Common myeloid progenitor, CD34-positive (primary cell): Measurements from ENCODE around the gene GSTM2.

Experiments used
- CTCF ChIA-PET: fragments of 350-600 bp; sonication (Branson Sonifier 250); formaldehyde crosslinking; loops from one replicate; lab custom pipeline; 2021; ENCODE audit warnings: antibody characterized with exemption; lab: Charles Lee
- POLR2A ChIA-PET: fragments of 350-600 bp; sonication (Branson Sonifier 250); formaldehyde crosslinking; loops from one replicate; lab custom pipeline; 2021; ENCODE audit warnings: antibody characterized with exemption; lab: Charles Lee
- DNase-seq, 3 donors: peaks; one replicate each; pipeline versions ENCODE4 v3.0.0 to v3.0.0-alpha.2; 2013
- H3K27ac ChIP-seq, 2 experiments: 1 replicate in 1 of 2; 2 replicates in 1 of 2; pipeline ENCODE4 v1.7.0; 2013; ENCODE audit warnings: inconsistent platforms in 2 of 2, low read length in 2 of 2, mild to moderate bottlenecking in 2 of 2, low read depth in 1 of 2, moderate library complexity in 1 of 2; ENCODE audit not compliant: severe bottlenecking in 2 of 2, insufficient read depth in 1 of 2, poor library complexity in 1 of 2
- H3K27me3 ChIP-seq, 5 experiments: replicated peaks in 2 of 5; 1 replicate in 3 of 5; 2 replicates in 2 of 5; pipeline versions ENCODE4 v1.6.1 to v1.7.0; 2013; ENCODE audit warnings: low read length in 4 of 5, mild to moderate bottlenecking in 2 of 5, moderate library complexity in 2 of 5, inconsistent platforms in 1 of 5; ENCODE audit not compliant: insufficient read depth in 5 of 5, control insufficient read depth in 4 of 5
- H3K36me3 ChIP-seq, 4 experiments: 1 replicate in 2 of 4; 2 replicates in 2 of 4; pipeline versions ENCODE4 v1.6.1 to v1.7.0; 2013; ENCODE audit warnings: low read length in 3 of 4, control low read depth in 1 of 4, mild to moderate bottlenecking in 1 of 4; ENCODE audit not compliant: control insufficient read depth in 4 of 4, insufficient read depth in 4 of 4
- H3K4me1 ChIP-seq, 4 experiments: 1 replicate in 3 of 4; 2 replicates in 1 of 4; pipeline versions ENCODE4 v1.6.1 to v1.7.1; 2013; ENCODE audit warnings: low read length in 3 of 4, mild to moderate bottlenecking in 3 of 4, control low read depth in 1 of 4, inconsistent platforms in 1 of 4, moderate library complexity in 1 of 4; ENCODE audit not compliant: control insufficient read depth in 4 of 4, insufficient read depth in 4 of 4; ENCODE audit errors: control extremely low read depth in 1 of 4
- H3K4me3 ChIP-seq, 7 experiments: 1 replicate in 4 of 7; 2 replicates in 3 of 7; pipeline versions ENCODE4 v1.5.1 to v1.7.0; 2013; ENCODE audit warnings: mild to moderate bottlenecking in 7 of 7, low read length in 6 of 7, moderate library complexity in 6 of 7, inconsistent platforms in 2 of 7, low read depth in 2 of 7, control low read depth in 1 of 7; ENCODE audit not compliant: insufficient read depth in 4 of 7, control insufficient read depth in 1 of 7; ENCODE audit errors: extremely low read depth in 1 of 7
- H3K9me3 ChIP-seq, 5 experiments: 1 replicate in 4 of 5; 2 replicates in 1 of 5; pipeline versions ENCODE4 v1.6.1 to v1.7.1; 2013; ENCODE audit warnings: low read length in 4 of 5, mild to moderate bottlenecking in 2 of 5, inconsistent platforms in 1 of 5, low read depth in 1 of 5, moderate library complexity in 1 of 5; ENCODE audit not compliant: control insufficient read depth in 4 of 5, insufficient read depth in 2 of 5; ENCODE audit errors: control extremely low read depth in 1 of 5
- WGBS: methylation state at CpG from one replicate; pipeline ENCODE4 v1.1.5; 2013; ENCODE audit not compliant: insufficient coverage; 5-methylcytosine and 5-hydroxymethylcytosine counted together

Gene GSTM2

DNA sequence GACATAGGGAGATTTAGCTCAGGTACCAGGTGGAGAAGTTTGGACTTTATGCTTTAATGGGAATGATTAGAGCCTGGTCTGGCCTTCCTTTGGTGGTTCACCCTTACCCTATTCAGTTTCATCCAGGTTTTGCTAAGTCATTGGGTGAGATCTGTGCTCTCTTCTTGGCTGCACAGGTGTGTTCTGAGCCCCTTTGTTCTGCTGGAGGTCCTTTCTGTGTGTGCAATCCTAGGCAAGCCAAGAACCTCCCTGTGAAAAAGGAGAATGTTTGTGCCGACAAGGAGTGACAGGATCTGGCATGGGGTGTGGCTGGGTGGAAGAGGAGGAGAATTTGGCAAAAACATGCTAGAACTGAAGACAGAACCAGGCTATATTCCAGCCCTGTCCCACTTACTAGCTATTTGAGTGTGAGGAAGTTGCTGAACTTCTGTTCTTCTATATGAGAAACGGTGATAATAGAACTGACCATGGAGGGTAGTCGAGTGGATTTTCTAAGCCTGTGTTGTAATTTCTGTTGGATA is 48.8 kb downstream of the GSTM2 start:
- Histone ChIP-seq H3K4me3 (no peak overlapping the region), H3K9me3 (no peaks in the 10 kb centered on the region), H3K4me1 (peaks cover 0 to 8% (median 5%) of the 10 kb centered on the region in 4 experiments), H3K27me3 (no peaks in the 10 kb centered on the region), H3K27ac (no peak overlapping the region), H3K36me3 (no peaks in the 10 kb centered on the region)
- no peak for DNase-seq
- 100% methylated on average over 3 of the region's 3 CpGs for WGBS
- ChIA-PET POLR2A (no interaction called here), CTCF (interaction anchor here (0.9 to 1.9 kb wide), 3 partner anchors 56 to 267 kb away, joined by 3 to 6 read pairs (median 4); partner anchors contain the start of gene AHCYL1)

DNA sequence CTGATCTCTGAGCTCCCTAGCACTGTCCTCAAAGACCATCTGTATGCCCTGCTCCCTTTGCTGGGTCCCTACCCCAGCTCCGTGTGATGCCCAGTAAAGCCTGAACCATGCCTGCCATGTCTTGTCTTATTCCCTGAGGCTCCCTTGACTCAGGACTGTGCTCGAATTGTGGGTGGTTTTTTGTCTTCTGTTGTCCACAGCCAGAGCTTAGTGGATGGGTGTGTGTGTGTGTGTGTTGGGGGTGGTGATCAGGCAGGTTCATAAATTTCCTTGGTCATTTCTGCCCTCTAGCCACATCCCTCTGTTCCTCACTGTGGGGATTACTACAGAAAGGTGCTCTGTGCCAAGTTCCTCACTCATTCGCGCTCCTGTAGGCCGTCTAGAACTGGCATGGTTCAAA is 49.9 kb downstream of the GSTM2 start:
- Histone ChIP-seq H3K27ac (no peak overlapping the region), H3K9me3 (no peaks in the 10 kb centered on the region), H3K4me1 (peaks cover 0 to 2% (median under 1%) of the 10 kb centered on the region in 4 experiments), H3K36me3 (no peaks in the 10 kb centered on the region), H3K27me3 (no peaks in the 10 kb centered on the region), H3K4me3 (no peak overlapping the region)
- POLR2A ChIA-PET = no interaction called here
- CTCF ChIA-PET = interaction anchor here (1.3 to 1.9 kb wide), 3 partner anchors 9 to 182 kb away, joined by 3 to 6 read pairs (median 3); no protein-coding TSS in a partner anchor
- DNase-seq = no peak
- WGBS = 85% methylated on average over 4 of the region's 5 CpGs

DNA sequence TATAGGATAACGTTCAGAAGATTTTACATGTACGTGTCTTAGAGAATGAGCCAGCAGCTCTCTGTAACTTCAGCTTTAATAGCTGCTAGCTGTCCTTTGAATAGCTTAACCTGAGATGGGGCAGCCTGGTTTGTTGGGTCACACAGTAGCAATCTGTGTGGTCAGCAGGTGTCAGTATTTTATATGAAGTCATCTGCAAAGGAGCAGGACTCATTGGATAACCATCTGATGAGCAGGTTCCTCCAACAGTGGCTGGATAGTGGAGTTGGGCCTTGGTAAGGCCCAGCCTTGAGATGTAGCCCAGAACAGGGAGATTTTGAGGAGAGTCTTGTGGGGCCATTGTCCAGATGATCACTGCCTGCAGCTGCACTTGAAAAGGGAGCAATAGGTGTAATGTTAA is 50.6 kb downstream of the GSTM2 start:
- H3K27ac ChIP-seq = no peak overlapping the region
- WGBS = 100% methylated on average over 2 of the region's 2 CpGs
- H3K9me3 ChIP-seq = no peaks in the 10 kb centered on the region
- H3K4me3 ChIP-seq = no peak overlapping the region
- no peaks in the 10 kb centered on the region for H3K36me3 ChIP-seq
- DNase-seq = no peak
- POLR2A ChIA-PET = no interaction called here
- peaks cover 0 to 2% (median 0%) of the 10 kb centered on the region in 4 experiments for H3K4me1 ChIP-seq
- H3K27me3 ChIP-seq = no peaks in the 10 kb centered on the region
- CTCF ChIA-PET = interaction anchor here (1.3 kb wide), 1 partner anchor 183 kb away, joined by 3 read pairs; no protein-coding TSS in a partner anchor

DNA sequence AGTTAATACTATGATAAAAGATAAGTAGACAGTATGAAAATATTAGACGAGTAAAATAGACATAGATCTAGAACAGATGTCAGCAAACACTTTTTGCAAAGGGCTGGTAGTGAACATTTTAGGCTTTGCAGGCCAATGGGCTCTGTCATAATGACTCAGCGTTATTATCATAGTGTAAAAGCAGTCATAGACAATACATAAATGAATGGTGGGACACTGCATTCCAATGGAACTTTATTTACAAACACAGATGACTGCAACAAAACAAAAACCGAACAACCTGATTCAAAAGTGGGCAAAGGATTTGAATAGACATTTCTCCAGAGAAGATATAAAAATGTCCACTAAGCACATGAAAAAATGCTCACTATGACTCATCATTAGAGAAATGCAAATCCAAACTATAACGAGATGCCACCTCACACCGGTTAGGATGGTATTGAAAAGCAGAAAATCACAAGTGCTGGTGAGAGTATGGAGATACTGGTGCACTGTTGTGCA is 51.5 kb downstream of the GSTM2 start:
- WGBS = 77% methylated on average over 4 of the region's 5 CpGs
- Histone ChIP-seq H3K27me3 (no peaks in the 10 kb centered on the region), H3K27ac (no peak overlapping the region), H3K4me1 (peaks cover 0 to 2% (median 0%) of the 10 kb centered on the region in 4 experiments), H3K36me3 (no peaks in the 10 kb centered on the region), H3K4me3 (no peak overlapping the region), H3K9me3 (no peaks in the 10 kb centered on the region)
- ChIA-PET CTCF (interaction anchor here (0.9 to 1.3 kb wide), 2 partner anchors 68 to 184 kb away, joined by 3 to 4 read pairs; no protein-coding TSS in a partner anchor), POLR2A (no interaction called here)
- peak in 2 of 3 donors; percentile 48 to 52 for DNase-seq

- WGBS = 100% methylated on average over 2 of the region's 5 CpGs
- ChIA-PET POLR2A (no interaction called here), CTCF (interaction anchor here (1.3 kb wide), 1 partner anchor 85 kb away, joined by 3 read pairs; no protein-coding TSS in a partner anchor)
- Histone ChIP-seq H3K4me3 (no peak overlapping the region), H3K36me3 (no peaks in the 10 kb centered on the region), H3K27me3 (no peaks in the 10 kb centered on the region), H3K27ac (no peak overlapping the region), H3K9me3 (peaks cover 0 to 9% (median 2%) of the 10 kb centered on the region in 5 experiments), H3K4me1 (peaks cover 0 to 2% (median 0%) of the 10 kb centered on the region in 4 experiments)
- DNase-seq = no peak
These were observed 53.2 kb downstream of the GSTM2 start for GRCh38 chr1:109721042-109721441.

GRCh38 chr1:109721971-109722370 is 54.1 kb downstream of the GSTM2 start:
- POLR2A ChIA-PET = no interaction called here
- Histone ChIP-seq H3K9me3 (peaks cover 0 to 15% (median 2%) of the 10 kb centered on the region in 5 experiments), H3K27me3 (no peaks in the 10 kb centered on the region), H3K4me3 (no peak overlapping the region), H3K27ac (no peak overlapping the region), H3K36me3 (no peaks in the 10 kb centered on the region), H3K4me1 (peaks cover 0 to 2% (median 0%) of the 10 kb centered on the region in 4 experiments)
- no peak for DNase-seq
- no CpG with 5 or more reads among the region's 1 CpG for WGBS
- CTCF ChIA-PET = no interaction called here

DNA sequence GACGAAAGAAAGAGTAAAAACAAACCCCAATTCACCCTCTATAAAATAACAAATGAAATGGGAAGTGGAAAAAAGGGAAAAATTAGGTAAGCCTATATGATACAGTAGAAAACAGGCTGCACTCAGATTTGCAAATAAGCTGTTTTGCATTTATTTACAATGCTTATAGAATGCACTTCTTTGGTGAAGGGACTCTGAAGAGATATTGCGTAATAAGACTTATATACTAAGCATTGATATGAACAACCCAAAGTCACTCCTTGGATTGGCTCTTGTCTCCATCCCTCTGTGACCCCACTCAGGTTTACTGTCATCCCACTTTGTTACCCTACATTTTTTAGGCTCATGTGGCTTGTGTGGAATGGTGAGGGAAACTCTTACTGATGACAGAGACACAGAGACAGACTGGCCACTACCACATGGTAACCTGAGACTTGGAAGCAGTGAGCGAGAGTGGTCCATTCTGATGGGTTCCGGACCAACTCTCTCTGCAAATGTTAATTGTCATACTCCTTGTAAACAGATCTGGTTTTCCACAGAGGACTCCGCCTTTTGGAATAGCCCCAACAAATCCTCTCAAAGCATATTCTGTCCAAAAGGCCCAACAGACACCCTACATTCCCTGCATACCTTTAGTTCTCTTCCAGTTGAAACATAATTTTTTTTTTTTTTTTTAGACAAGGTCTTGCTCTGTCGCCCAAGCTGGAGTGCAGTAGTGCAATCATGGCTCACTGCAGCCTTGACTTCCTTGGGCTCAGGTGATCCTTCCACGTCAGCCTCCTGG is 55.2 kb downstream of the GSTM2 start:
- Histone ChIP-seq H3K27ac (no peak overlapping the region), H3K36me3 (no peaks in the 10 kb centered on the region), H3K4me1 (peaks cover 0 to 2% (median 0%) of the 10 kb centered on the region in 4 experiments), H3K4me3 (no peak overlapping the region), H3K27me3 (no peaks in the 10 kb centered on the region), H3K9me3 (peaks cover 0 to 15% (median 2%) of the 10 kb centered on the region in 5 experiments)
- ChIA-PET CTCF (no interaction called here), POLR2A (no interaction called here)
- DNase-seq = no peak
- WGBS = 88% methylated on average over 5 of the region's 7 CpGs
